Activated T-cell treated with anti-CD3 and anti-CD28 coated beads, Interleukin-2, amount 50 U/mL, for 4 hours (primary cell): Measurements from ENCODE around the gene TMUB1. TPM values are rescaled to one million over a fixed set of nuclear protein-coding genes. Genes with fewer than 3 reads are reported as not detected.

Experiments used
- ATAC-seq, 2 donors: fragments of 200-7000 bp; cut with Tn5 transposase; one replicate each; pipeline ENCODE4 v1.10.0; 2021
- DNase-seq: peaks from one replicate; pipeline ENCODE4 v3.0.0-alpha.2; 2020
- H3K27me3 Mint-ChIP-seq: one replicate; pipeline ENCODE4 v1.8.0; 2021; ENCODE audit warnings: low read depth, mixed read lengths
- H3K36me3 Mint-ChIP-seq: one replicate; pipeline ENCODE4 v1.8.0; 2022; ENCODE audit warnings: mixed read lengths; ENCODE audit not compliant: insufficient read depth
- H3K4me1 Mint-ChIP-seq: one replicate; pipeline ENCODE4 v1.8.0; 2021; ENCODE audit warnings: low read depth, mixed read lengths
- H3K4me3 Mint-ChIP-seq: one replicate; pipeline ENCODE4 v1.8.0; 2021; ENCODE audit warnings: mild to moderate bottlenecking, moderate library complexity, mixed read lengths
- H3K9me3 Mint-ChIP-seq: one replicate; pipeline ENCODE4 v1.8.0; 2021; ENCODE audit warnings: mixed read lengths
- total RNA-seq, 3 donors: library from RNA; stranded (reverse); gene quantifications; one replicate each; pipeline ENCODE4 v1.2.1, GENCODE V29; 2021

Gene TMUB1
- total RNA-seq, 3 donors from 2014 or later, result 70.3 to 85.3 (median 71.8) TPM

GRCh38 chr7:151077705-151078232, 5.5 kb downstream of the TMUB1 start:
- H3K4me3 Mint-ChIP-seq, result peak overlapping the region; percentile 56
- no peak for ATAC-seq
- no peak for DNase-seq
- peaks cover 24% of the 10 kb centered on the region for H3K4me1 Mint-ChIP-seq
- no peaks in the 10 kb centered on the region for H3K27me3 Mint-ChIP-seq
- H3K36me3 Mint-ChIP-seq, result peaks cover 10% of the 10 kb centered on the region
- no peaks in the 10 kb centered on the region for H3K9me3 Mint-ChIP-seq

GRCh38 chr7:151076863-151077704, 6.2 kb downstream of the TMUB1 start:
- no peaks in the 10 kb centered on the region for H3K9me3 Mint-ChIP-seq
- DNase-seq, result no peak
- H3K4me3 Mint-ChIP-seq, result no peak overlapping the region
- peaks cover 10% of the 10 kb centered on the region for H3K36me3 Mint-ChIP-seq
- no peak for ATAC-seq
- H3K4me1 Mint-ChIP-seq, result peaks cover 21% of the 10 kb centered on the region
- no peaks in the 10 kb centered on the region for H3K27me3 Mint-ChIP-seq

GRCh38 chr7:151075978-151076426, 7.3 kb downstream of the TMUB1 start:
- DNase-seq (no peak), ATAC-seq (no peak)
- Mint-ChIP-seq H3K4me3 (no peak overlapping the region), H3K36me3 (peaks cover 10% of the 10 kb centered on the region), H3K4me1 (peaks cover 17% of the 10 kb centered on the region), H3K27me3 (no peaks in the 10 kb centered on the region), H3K9me3 (no peaks in the 10 kb centered on the region)

GRCh38 chr7:151075662-151075971, 7.7 kb downstream of the TMUB1 start:
- no peaks in the 10 kb centered on the region for H3K9me3 Mint-ChIP-seq
- no peak overlapping the region for H3K4me3 Mint-ChIP-seq
- peaks cover 10% of the 10 kb centered on the region for H3K36me3 Mint-ChIP-seq
- ATAC-seq (no peak), DNase-seq (no peak)
- peaks cover 15% of the 10 kb centered on the region for H3K4me1 Mint-ChIP-seq
- no peaks in the 10 kb centered on the region for H3K27me3 Mint-ChIP-seq

- Mint-ChIP-seq H3K4me1 (peaks cover 14% of the 10 kb centered on the region), H3K36me3 (peaks cover 10% of the 10 kb centered on the region), H3K9me3 (no peaks in the 10 kb centered on the region), H3K4me3 (no peak overlapping the region), H3K27me3 (no peaks in the 10 kb centered on the region)
- DNase-seq, result no peak
- ATAC-seq, result no peak
These were observed 8.3 kb downstream of the TMUB1 start for GRCh38 chr7:151074817-151075661.

GRCh38 chr7:151073990-151074389, 9.3 kb downstream of the TMUB1 start:
- no peak overlapping the region for H3K4me3 Mint-ChIP-seq
- ATAC-seq, result no peak
- H3K27me3 Mint-ChIP-seq, result no peaks in the 10 kb centered on the region
- peaks cover 15% of the 10 kb centered on the region for H3K36me3 Mint-ChIP-seq
- peaks cover 7% of the 10 kb centered on the region for H3K4me1 Mint-ChIP-seq
- DNase-seq, result no peak
- no peaks in the 10 kb centered on the region for H3K9me3 Mint-ChIP-seq

GRCh38 chr7:151071032-151071866, 12.0 kb downstream of the TMUB1 start:
- Mint-ChIP-seq H3K27me3 (no peaks in the 10 kb centered on the region), H3K4me1 (no peaks in the 10 kb centered on the region), H3K9me3 (no peaks in the 10 kb centered on the region), H3K36me3 (peaks cover 18% of the 10 kb centered on the region), H3K4me3 (no peak overlapping the region)
- DNase-seq (no peak), ATAC-seq (no peak)

- Mint-ChIP-seq H3K36me3 (peaks cover 14% of the 10 kb centered on the region), H3K9me3 (no peaks in the 10 kb centered on the region), H3K4me1 (no peaks in the 10 kb centered on the region), H3K27me3 (no peaks in the 10 kb centered on the region), H3K4me3 (no peak overlapping the region)
- ATAC-seq (no peak), DNase-seq (no peak)
These were observed 12.7 kb downstream of the TMUB1 start for GRCh38 chr7:151070574-151070960.

- Mint-ChIP-seq H3K27me3 (no peaks in the 10 kb centered on the region), H3K9me3 (no peaks in the 10 kb centered on the region), H3K4me3 (no peak overlapping the region), H3K36me3 (peaks cover 16% of the 10 kb centered on the region), H3K4me1 (no peaks in the 10 kb centered on the region)
- ATAC-seq (no peak), DNase-seq (no peak)
These were observed 13.3 kb downstream of the TMUB1 start for GRCh38 chr7:151069841-151070573.

- H3K36me3 Mint-ChIP-seq, result peaks cover 16% of the 10 kb centered on the region
- no peak for ATAC-seq
- no peaks in the 10 kb centered on the region for H3K27me3 Mint-ChIP-seq
- no peak for DNase-seq
- no peaks in the 10 kb centered on the region for H3K9me3 Mint-ChIP-seq
- H3K4me1 Mint-ChIP-seq, result no peaks in the 10 kb centered on the region
- no peak overlapping the region for H3K4me3 Mint-ChIP-seq
These were observed 15.1 kb downstream of the TMUB1 start for GRCh38 chr7:151068069-151068773.

GRCh38 chr7:151066273-151066974, 16.9 kb downstream of the TMUB1 start:
- Mint-ChIP-seq H3K27me3 (no peaks in the 10 kb centered on the region), H3K36me3 (peaks cover 16% of the 10 kb centered on the region)
- no peak for DNase-seq

GRCh38 chr7:151065516-151065915, 17.8 kb downstream of the TMUB1 start:
- no peak for ATAC-seq
- DNase-seq, result no peak
- Mint-ChIP-seq H3K36me3 (peaks cover 16% of the 10 kb centered on the region), H3K27me3 (no peaks in the 10 kb centered on the region), H3K4me3 (no peak overlapping the region), H3K9me3 (no peaks in the 10 kb centered on the region), H3K4me1 (peaks cover 9% of the 10 kb centered on the region)

More at GRCh38 chr7:151066273-151066974, 16.9 kb downstream of the TMUB1 start:
- Mint-ChIP-seq H3K4me3 (no peak overlapping the region), H3K9me3 (no peaks in the 10 kb centered on the region), H3K4me1 (peaks cover 3% of the 10 kb centered on the region)
- ATAC-seq, result no peak
